ENCODE data around the gene PTH1R.

DNA sequence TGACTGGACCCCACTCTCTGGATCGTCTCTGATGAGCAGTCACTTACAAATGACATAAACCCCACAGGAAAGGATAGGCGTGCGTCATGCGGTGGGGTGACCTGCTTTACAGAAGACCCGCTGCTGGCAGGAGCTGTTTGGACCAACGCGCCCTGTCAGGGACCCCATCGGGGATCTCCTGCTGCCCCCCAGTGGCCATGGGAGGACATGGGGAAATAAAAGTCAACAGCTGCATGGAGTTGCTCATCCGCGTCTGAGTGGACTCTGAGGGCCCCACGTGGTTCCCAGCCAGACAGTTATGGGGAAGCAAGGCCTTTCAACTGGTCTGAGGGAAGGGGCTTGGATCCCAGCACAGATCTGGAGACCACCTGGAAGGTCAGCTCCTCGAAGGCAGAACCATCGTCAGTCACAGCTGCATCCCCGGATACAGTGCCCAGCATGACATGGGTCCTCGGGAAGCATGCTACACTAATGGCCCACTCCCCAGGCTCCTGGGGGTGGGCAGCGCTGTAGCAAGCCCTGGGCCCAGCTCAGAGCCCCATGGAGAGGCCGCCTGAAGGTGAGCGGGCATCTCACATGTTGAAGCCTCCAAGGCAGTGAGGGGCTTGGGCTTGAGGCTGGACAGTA lies 32.1 kb downstream of the PTH1R start:
- TF ChIP-seq, protein P1, sequence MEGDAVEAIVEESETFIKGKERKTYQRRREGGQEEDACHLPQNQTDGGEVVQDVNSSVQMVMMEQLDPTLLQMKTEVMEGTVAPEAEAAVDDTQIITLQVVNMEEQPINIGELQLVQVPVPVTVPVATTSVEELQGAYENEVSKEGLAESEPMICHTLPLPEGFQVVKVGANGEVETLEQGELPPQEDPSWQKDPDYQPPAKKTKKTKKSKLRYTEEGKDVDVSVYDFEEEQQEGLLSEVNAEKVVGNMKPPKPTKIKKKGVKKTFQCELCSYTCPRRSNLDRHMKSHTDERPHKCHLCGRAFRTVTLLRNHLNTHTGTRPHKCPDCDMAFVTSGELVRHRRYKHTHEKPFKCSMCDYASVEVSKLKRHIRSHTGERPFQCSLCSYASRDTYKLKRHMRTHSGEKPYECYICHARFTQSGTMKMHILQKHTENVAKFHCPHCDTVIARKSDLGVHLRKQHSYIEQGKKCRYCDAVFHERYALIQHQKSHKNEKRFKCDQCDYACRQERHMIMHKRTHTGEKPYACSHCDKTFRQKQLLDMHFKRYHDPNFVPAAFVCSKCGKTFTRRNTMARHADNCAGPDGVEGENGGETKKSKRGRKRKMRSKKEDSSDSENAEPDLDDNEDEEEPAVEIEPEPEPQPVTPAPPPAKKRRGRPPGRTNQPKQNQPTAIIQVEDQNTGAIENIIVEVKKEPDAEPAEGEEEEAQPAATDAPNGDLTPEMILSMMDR (IDR thresholded peaks at IDR 0.05): peak; percentile 72
- TF ChIP-seq PHF8 (IDR thresholded peaks at IDR 0.05; ENCODE audit: borderline replicate concordance, low read depth) (no peak), POLR2A (IDR thresholded peaks at IDR 0.05; ENCODE audit: low read length) (no peak), RAD21 (conservative IDR thresholded peaks at IDR 0.05 in 1 of 2, IDR thresholded peaks at IDR 0.05 in 1 of 2) (peak; percentile 72 to 79), EP300 (IDR thresholded peaks at IDR 0.05) (no peak), POLR2AphosphoS2 (conservative IDR thresholded peaks at IDR 0.05; ENCODE audit: low read length) (0 out of 2 replicates have a peak, but pooled peaks have one; percentile 36), ZFP36 (IDR thresholded peaks at IDR 0.05; ENCODE audit: borderline replicate concordance, partially characterized antibody) (no peak), KDM1A (IDR thresholded peaks at IDR 0.05; ENCODE audit: low read depth) (no peak), SMC3 (IDR thresholded peaks at IDR 0.05) (peak; percentile 60)
- TF ChIP-seq, protein P2, sequence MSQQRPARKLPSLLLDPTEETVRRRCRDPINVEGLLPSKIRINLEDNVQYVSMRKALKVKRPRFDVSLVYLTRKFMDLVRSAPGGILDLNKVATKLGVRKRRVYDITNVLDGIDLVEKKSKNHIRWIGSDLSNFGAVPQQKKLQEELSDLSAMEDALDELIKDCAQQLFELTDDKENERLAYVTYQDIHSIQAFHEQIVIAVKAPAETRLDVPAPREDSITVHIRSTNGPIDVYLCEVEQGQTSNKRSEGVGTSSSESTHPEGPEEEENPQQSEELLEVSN (IDR thresholded peaks at IDR 0.05; ENCODE audit: borderline replicate concordance, low read depth): no peak
- TF ChIP-seq, protein P3, sequence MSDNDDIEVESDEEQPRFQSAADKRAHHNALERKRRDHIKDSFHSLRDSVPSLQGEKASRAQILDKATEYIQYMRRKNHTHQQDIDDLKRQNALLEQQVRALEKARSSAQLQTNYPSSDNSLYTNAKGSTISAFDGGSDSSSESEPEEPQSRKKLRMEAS (IDR thresholded peaks at IDR 0.05): peak; percentile 66
